Ascending aorta (tissue), 2 donors: Measurements from ENCODE around the gene MAP3K5. TPM values are rescaled to one million over a fixed set of nuclear protein-coding genes. Genes with fewer than 3 reads are reported as not detected.

Experiments used
- DNase-seq, 2 donors: peaks; one replicate each; pipeline ENCODE4 v3.0.0-alpha.2; 2019; ENCODE audit warnings: low spot score in 2 of 2
- H3K27ac ChIP-seq, 2 donors: fragments of 200-600 bp; sonication (generic); one replicate each; pipeline ENCODE4 v1.5.1; 2016 to 2017; ENCODE audit warnings: mild to moderate bottlenecking in 1 of 2
- H3K27me3 ChIP-seq: fragments of 200-600 bp; sonication (generic); one replicate; pipeline ENCODE4 v1.5.1; 2017
- H3K36me3 ChIP-seq, 2 donors: fragments of 200-600 bp; sonication (generic); one replicate each; pipeline ENCODE4 v1.5.1; 2016
- H3K4me1 ChIP-seq, 2 donors: fragments of 200-600 bp; sonication (generic); one replicate each; pipeline ENCODE4 v1.5.1; 2016 to 2017; ENCODE audit warnings: mild to moderate bottlenecking in 1 of 2
- H3K4me3 ChIP-seq, 2 donors: fragments of 200-600 bp; sonication (generic); one replicate each; pipeline ENCODE4 v1.5.1; 2016 to 2017; ENCODE audit warnings: mild to moderate bottlenecking in 1 of 2
- H3K9me3 ChIP-seq, 2 donors: fragments of 200-600 bp; sonication (generic); one replicate each; pipeline ENCODE4 v1.5.1; 2016
- intact Hi-C: fragments of 100-400 bp; cut with DNase I; formaldehyde crosslinking; loops from one replicate; pipeline ENCODE4 v1.15.1; 2023
- total RNA-seq: library from RNA; depleted of rRNA; stranded (reverse); fragments of >200 nt; gene quantifications from one replicate; pipeline ENCODE4 v1.1.0, GENCODE V29; 2016
- TF ChIP-seq, protein P1 (sequence below), 3 experiments: fragments of 200-600 bp in 2 of 3; fragments of 450-650 bp in 1 of 3; sonication (generic) in 2 of 3; IDR thresholded peaks; one replicate each; pipeline ENCODE4 v1.5.1; 2016 to 2019; ENCODE audit warnings: antibody characterized with exemption in 3 of 3, mild to moderate bottlenecking in 1 of 3, moderate library complexity in 1 of 3

The MAP3K5 gene
- total RNA-seq, 1 donor from 2014 or later = 40.9 TPM

GRCh38 chr6:136647363-136647852 is 144.9 kb downstream of the MAP3K5 start:
- DNase-seq = peak; percentile 16 to 80
- Histone ChIP-seq H3K9me3 (no peaks in the 10 kb centered on the region), H3K27me3 (no peaks in the 10 kb centered on the region), H3K36me3 (peaks cover 11 to 16% of the 10 kb centered on the region in 2 donors), H3K27ac (peak overlapping the region; percentile 76 to 80), H3K4me3 (peak overlapping the region in 1 of 2 donors; percentile 37), H3K4me1 (peaks cover 0 to 33% of the 10 kb centered on the region in 2 donors)
- intact Hi-C loops = loop anchor here (5.0 kb wide), 1 partner anchor 90 kb away; no protein-coding TSS in a partner anchor
- TF ChIP-seq, protein P1, sequence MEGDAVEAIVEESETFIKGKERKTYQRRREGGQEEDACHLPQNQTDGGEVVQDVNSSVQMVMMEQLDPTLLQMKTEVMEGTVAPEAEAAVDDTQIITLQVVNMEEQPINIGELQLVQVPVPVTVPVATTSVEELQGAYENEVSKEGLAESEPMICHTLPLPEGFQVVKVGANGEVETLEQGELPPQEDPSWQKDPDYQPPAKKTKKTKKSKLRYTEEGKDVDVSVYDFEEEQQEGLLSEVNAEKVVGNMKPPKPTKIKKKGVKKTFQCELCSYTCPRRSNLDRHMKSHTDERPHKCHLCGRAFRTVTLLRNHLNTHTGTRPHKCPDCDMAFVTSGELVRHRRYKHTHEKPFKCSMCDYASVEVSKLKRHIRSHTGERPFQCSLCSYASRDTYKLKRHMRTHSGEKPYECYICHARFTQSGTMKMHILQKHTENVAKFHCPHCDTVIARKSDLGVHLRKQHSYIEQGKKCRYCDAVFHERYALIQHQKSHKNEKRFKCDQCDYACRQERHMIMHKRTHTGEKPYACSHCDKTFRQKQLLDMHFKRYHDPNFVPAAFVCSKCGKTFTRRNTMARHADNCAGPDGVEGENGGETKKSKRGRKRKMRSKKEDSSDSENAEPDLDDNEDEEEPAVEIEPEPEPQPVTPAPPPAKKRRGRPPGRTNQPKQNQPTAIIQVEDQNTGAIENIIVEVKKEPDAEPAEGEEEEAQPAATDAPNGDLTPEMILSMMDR (IDR thresholded peaks at IDR 0.05) = no peak

DNA sequence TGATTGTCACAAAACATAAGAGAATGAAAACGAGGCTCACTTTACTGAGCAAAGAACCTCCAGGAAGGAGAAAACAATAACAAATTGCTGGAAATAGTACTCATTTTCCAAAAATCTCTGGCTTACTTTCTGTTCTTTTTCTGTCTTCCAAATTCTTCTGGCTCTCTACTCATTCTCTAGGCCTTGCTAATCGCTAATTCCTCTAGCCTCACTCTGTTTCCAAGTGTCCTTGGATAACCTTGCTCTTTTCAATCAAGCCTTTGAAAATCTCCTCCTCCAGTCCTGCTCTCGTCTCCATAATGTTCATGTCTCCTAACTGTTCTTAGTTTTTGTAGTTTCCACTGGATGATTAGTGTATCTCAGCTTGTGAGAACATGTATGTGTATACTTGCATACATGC is 145.9 kb downstream of the MAP3K5 start:
- H3K27ac ChIP-seq = peak overlapping the region; percentile 76 to 80
- H3K36me3 ChIP-seq = peaks cover 11 to 16% of the 10 kb centered on the region in 2 donors
- TF ChIP-seq, protein P1 (IDR thresholded peaks at IDR 0.05) = no peak
- no peak for DNase-seq
- no peaks in the 10 kb centered on the region for H3K9me3 ChIP-seq
- no peak overlapping the region for H3K4me3 ChIP-seq
- peaks cover 0 to 33% of the 10 kb centered on the region in 2 donors for H3K4me1 ChIP-seq
- intact Hi-C loops = loop anchor here (5.0 kb wide), 1 partner anchor 91 kb away; no protein-coding TSS in a partner anchor
- H3K27me3 ChIP-seq = no peaks in the 10 kb centered on the region

DNA sequence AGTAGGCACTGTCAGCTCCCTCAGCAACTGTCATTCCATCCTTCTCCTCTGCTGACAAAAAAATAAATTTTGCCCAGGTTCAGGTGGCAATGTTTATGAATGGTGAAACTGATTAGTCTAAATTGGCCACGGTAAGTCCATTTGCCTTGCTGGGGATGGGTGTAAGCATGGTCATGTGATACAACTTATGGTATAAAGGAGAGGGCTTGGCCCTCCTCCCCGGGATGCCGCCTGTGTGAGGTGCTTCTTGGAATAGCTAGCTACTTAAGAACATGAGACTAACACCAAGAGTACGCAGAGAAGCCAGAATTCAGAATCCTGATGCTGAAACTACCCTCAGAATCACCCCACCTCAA is 147.7 kb downstream of the MAP3K5 start:
- peak overlapping the region; percentile 61 to 80 for H3K27ac ChIP-seq
- no peaks in the 10 kb centered on the region for H3K27me3 ChIP-seq
- intact Hi-C loops = loop anchor here (1.0 to 2.0 kb wide), 4 partner anchors 34 to 148 kb away; partner anchors contain the start of gene MAP3K5
- no peak for DNase-seq
- peaks cover under 1 to 11% of the 10 kb centered on the region in 2 donors for H3K36me3 ChIP-seq
- no peaks in the 10 kb centered on the region for H3K9me3 ChIP-seq
- no peak overlapping the region for H3K4me3 ChIP-seq
- H3K4me1 ChIP-seq = peaks cover 0 to 40% of the 10 kb centered on the region in 2 donors
- TF ChIP-seq, protein P1 (IDR thresholded peaks at IDR 0.05) = no peak

DNA sequence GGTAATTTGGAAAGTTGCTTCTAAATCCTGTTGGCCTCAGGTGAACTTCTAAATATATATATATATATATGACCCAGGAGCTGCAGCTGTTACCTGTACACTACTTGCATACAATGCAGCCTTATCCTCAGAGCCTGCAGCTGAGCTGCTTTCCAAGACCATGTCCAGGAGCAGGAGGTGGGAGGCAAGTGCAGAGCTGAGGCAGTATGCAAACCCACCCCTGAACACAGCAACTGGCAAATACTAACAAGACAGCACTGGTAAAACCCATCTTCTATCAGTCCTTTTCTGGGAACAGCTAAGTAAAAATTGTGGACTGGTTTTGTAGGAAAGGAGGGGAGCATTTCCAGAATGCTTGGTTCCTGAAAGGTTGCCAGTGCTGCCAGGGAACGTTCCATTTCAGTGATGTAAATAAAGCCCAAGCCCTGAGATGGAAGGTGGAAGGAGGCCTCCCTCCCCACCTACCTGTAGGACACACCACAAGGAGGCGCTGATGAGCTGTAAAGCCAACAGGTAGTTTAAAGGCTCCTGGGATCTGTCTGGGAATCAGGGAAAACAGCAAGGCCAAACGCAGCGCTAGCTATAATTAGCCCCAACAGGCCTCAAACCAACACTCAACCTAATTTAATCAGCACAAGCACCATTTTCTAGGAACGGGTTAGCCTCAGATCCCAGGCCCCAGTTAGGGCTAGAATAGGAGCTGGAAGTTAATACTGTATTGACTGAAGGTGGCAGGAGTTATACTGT is 148.3 kb downstream of the MAP3K5 start:
- peaks cover 0 to 40% of the 10 kb centered on the region in 2 donors for H3K4me1 ChIP-seq
- TF ChIP-seq, protein P1 (IDR thresholded peaks at IDR 0.05) = peak; percentile 87 to 92 (median 87)
- peaks cover 0 to 11% of the 10 kb centered on the region in 2 donors for H3K36me3 ChIP-seq
- H3K27me3 ChIP-seq = no peaks in the 10 kb centered on the region
- no peak overlapping the region for H3K4me3 ChIP-seq
- DNase-seq = peak; percentile 76 to 98
- intact Hi-C loops = loop anchor here (1.0 to 2.0 kb wide), 4 partner anchors 33 to 148 kb away; partner anchors contain the start of gene MAP3K5
- no peaks in the 10 kb centered on the region for H3K9me3 ChIP-seq
- peak overlapping the region; percentile 61 to 80 for H3K27ac ChIP-seq

DNA sequence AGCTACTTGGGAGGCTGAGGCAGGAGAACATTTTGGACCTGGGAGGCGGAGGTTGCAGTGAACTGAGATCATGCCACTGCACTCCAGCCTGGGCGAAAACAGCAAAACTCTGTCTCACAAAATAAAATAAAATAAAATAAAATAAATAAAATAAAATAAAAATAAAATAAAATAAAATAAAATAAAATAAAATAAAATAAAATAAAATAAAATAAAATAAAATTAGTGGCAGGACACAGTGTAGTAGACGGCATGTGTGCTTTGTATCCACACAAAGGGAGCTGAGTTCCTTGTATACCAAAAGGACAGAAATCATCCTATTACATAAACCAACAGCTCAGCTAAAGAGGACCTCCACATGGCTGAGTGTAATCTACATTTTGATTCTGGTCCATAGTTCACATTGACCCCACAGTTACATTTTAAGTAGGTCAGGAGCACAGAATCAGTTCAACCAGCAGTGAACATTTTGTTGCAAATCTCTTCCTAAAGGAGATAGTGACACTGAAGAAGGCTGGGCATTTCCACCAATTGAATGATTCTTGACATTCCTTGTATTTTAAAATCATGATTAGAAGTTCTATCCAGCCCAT is 150.3 kb downstream of the MAP3K5 start:
- no peak for DNase-seq
- Histone ChIP-seq H3K36me3 (peaks cover 8 to 20% of the 10 kb centered on the region in 2 donors), H3K4me3 (no peak overlapping the region), H3K4me1 (peaks cover 0 to 31% of the 10 kb centered on the region in 2 donors), H3K9me3 (no peaks in the 10 kb centered on the region), H3K27me3 (no peaks in the 10 kb centered on the region), H3K27ac (peak overlapping the region in 1 of 2 donors; percentile 80)
- intact Hi-C loops = no loop called here
- TF ChIP-seq, protein P1 (IDR thresholded peaks at IDR 0.05) = no peak
